Smooth muscle cell (in vitro differentiated cells): ENCODE data around the gene POMT1. TPM values are rescaled to one million over a fixed set of nuclear protein-coding genes. Genes with fewer than 3 reads are reported as not detected.
A peak's percentile ranks its signal among the peaks of the same experiment; 100 is the strongest.

Experiments
- DNase-seq: peaks from one replicate; lab custom pipeline; 2025; ENCODE audit not compliant: unreplicated experiment; lab: John Stamatoyannopoulos, UW
- H2AFZ ChIP-seq: fragments of 200-600 bp; sonication (generic); 2 replicates; pipeline ENCODE4 v1.6.0; 2016; ENCODE audit warnings: antibody characterized with exemption, low read depth, mild to moderate bottlenecking
- H3F3A ChIP-seq: fragments of 200-600 bp; sonication (generic); 2 replicates; pipeline ENCODE4 v1.6.0; 2017; ENCODE audit warnings: antibody characterized with exemption, low read depth
- H3K27ac ChIP-seq: fragments of 200-600 bp; sonication (generic); 2 replicates; pipeline ENCODE4 v1.5.1; 2016; ENCODE audit warnings: low read depth, mild to moderate bottlenecking
- H3K27me3 ChIP-seq: fragments of 200-600 bp; sonication (generic); 2 replicates; pipeline ENCODE4 v1.6.1; 2016; ENCODE audit warnings: low read depth, mild to moderate bottlenecking
- H3K36me3 ChIP-seq: fragments of 200-600 bp; sonication (generic); 2 replicates; pipeline ENCODE4 v1.5.1; 2016; ENCODE audit warnings: low read depth
- H3K4me1 ChIP-seq: fragments of 200-600 bp; sonication (generic); 2 replicates; pipeline ENCODE4 v1.5.1; 2016; ENCODE audit warnings: low read depth
- H3K4me2 ChIP-seq: fragments of 200-600 bp; sonication (generic); 2 replicates; pipeline ENCODE4 v1.6.0; 2016; ENCODE audit warnings: mild to moderate bottlenecking
- H3K4me3 ChIP-seq: fragments of 200-600 bp; sonication (generic); 2 replicates; pipeline ENCODE4 v1.5.1; 2016; ENCODE audit warnings: mild to moderate bottlenecking
- H3K79me2 ChIP-seq: fragments of 200-600 bp; sonication (generic); 2 replicates; pipeline ENCODE4 v1.6.0; 2016; ENCODE audit warnings: low read depth, mild to moderate bottlenecking
- H3K9ac ChIP-seq: fragments of 200-600 bp; sonication (generic); 2 replicates; pipeline ENCODE4 v1.6.0; 2016; ENCODE audit warnings: low read depth
- H3K9me3 ChIP-seq: fragments of 200-600 bp; sonication (generic); replicated peaks from 2 replicates; pipeline ENCODE4 v1.5.1; 2016; ENCODE audit warnings: low read depth
- H4K20me1 ChIP-seq: fragments of 200-600 bp; sonication (generic); 2 replicates; pipeline ENCODE4 v1.6.0; 2016; ENCODE audit warnings: low read depth
- WGBS: methylation state at CpG from one replicate; pipeline ENCODE4 v1.1.7; 2016; ENCODE audit warnings: low lambda C conversion rate; 5-methylcytosine and 5-hydroxymethylcytosine counted together
- polyA plus RNA-seq: library from polyadenylated mRNA; unstranded; fragments of >200 nt; fragmentation: Nextera tagmentation; extraction: Ambion mirVana; gene quantifications from 2 replicates; pipeline ENCODE4 v1.2.1, GENCODE V29; 2016
- total RNA-seq: library from RNA; depleted of rRNA; stranded (reverse); fragments of >200 nt; gene quantifications from 2 replicates; pipeline ENCODE4 v1.2.3, GENCODE V29; 2014
- TF ChIP-seq, protein P1 (sequence below): fragments of 200-600 bp; sonication (generic); IDR thresholded peaks from 2 replicates; pipeline ENCODE4 v1.5.1; 2017; ENCODE audit warnings: borderline replicate concordance, mild to moderate bottlenecking, antibody characterized with exemption; ENCODE audit not compliant: insufficient read depth, poor library complexity, severe bottlenecking

POMT1 gene
- total and polyA plus RNA-seq, 2 experiments from 2014 or later: 11.8 to 15.2 TPM

DNA sequence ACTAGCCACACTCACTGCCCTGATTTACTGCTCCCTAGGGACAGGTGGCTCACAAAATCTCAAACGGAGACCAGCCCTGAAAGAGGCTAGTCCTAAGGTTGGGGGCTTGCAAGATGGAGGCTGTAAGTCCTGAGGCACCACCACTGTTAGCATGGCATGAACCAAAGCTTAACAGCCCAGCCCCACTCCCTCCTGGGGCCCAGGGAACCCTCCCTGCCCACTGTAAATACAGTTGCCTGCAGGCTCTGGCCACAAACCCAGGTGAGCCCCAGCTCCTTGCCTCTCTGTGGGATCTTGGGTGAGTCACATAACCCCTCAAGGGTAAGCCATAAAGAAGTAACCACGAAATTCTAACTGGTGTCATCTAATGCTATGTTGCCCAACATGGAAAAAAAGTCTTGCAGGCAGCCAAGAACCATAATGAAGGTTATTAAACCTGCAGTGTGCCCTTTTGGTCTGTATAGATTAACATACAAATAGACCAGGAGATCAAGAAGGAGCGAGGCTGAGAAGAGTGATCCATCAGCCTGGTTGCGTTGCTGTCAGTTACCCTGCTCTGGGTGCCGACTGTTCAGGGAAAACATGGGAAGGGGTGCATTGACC lies 1.7 kb upstream of the POMT1 start:
- Histone ChIP-seq H3K36me3 (peaks cover 6% of the 10 kb centered on the region), H3K9ac (no peak overlapping the region), H3K4me2 (no peak overlapping the region), H3K4me1 (peaks cover 11% of the 10 kb centered on the region), H3K27me3 (no peaks in the 10 kb centered on the region), H3K79me2 (no peaks in the 10 kb centered on the region), H3F3A (peaks cover 34% of the 10 kb centered on the region), H4K20me1 (peaks cover 49% of the 10 kb centered on the region), H2AFZ (no peak overlapping the region), H3K27ac (peak overlapping the region; percentile 3), H3K9me3 (no peaks in the 10 kb centered on the region), H3K4me3 (no peak overlapping the region)
- DNase-seq: no peak
- TF ChIP-seq, protein P1, sequence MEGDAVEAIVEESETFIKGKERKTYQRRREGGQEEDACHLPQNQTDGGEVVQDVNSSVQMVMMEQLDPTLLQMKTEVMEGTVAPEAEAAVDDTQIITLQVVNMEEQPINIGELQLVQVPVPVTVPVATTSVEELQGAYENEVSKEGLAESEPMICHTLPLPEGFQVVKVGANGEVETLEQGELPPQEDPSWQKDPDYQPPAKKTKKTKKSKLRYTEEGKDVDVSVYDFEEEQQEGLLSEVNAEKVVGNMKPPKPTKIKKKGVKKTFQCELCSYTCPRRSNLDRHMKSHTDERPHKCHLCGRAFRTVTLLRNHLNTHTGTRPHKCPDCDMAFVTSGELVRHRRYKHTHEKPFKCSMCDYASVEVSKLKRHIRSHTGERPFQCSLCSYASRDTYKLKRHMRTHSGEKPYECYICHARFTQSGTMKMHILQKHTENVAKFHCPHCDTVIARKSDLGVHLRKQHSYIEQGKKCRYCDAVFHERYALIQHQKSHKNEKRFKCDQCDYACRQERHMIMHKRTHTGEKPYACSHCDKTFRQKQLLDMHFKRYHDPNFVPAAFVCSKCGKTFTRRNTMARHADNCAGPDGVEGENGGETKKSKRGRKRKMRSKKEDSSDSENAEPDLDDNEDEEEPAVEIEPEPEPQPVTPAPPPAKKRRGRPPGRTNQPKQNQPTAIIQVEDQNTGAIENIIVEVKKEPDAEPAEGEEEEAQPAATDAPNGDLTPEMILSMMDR: no peak
- 74% methylated on average over 5 of the region's 5 CpGs for WGBS

DNA sequence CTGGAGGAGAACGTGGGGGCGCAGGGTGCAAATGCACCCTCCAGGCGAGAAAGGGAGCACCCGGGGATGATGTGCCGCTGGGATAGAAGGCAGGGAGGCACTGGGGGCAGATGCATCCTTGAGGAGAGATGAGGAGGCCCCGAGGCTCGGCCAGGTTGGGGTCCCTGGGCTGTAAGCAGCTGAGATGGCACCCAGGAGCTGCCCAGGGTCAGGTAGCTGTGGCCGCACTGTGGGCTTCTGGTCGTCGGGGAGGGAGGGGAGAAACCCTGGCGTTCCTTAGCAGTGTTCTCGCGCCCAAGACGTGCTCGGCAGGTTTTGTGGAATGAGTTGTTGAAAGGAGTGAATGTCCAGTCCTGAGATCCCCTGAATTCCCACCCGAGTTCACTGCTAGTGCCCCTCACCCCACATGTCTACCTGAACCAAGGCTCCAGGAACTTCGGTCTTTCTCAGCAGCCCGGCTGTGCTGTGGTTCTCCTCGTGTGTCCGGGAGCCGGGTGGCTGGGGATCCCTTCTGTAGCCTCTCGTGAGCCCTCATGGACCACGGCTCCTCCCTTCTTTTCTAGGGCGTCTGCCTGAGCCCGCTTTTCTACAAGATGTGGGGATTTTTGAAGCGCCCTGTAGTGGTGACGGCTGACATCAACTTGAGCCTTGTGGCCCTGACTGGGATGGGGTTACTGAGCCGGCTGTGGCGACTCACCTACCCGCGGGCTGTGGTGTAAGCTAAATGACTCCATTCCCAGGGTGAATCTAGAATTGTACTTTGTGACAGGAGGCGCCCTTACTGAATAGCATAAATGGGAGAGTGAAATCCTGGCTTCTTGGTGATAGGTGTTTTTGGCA lies 1.1 kb downstream of the POMT1 start:
- no peak for DNase-seq

DNA sequence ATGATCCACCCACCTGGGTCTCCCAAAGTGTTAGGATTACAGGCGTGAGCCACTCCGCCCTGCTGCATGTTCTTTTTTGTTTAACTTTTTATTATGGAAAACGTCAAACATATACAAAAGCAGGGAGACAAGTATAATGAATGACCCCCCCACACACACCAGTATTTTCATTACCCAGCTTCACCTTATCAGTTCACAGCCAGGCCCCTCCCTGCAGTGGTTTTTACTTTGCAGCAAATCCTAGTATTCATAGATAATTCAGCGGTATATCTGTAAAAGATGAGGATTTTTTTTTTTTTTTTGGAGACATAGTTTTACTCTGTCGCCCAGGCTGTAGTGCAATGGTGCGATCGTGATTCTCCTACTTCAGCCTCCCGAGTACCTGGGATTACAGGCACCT lies 2.3 kb downstream of the POMT1 start:
- H3K9ac ChIP-seq: no peak overlapping the region
- TF ChIP-seq, protein P1: no peak
- no peak overlapping the region for H2AFZ ChIP-seq
- peaks cover 8% of the 10 kb centered on the region for H3K36me3 ChIP-seq
- peaks cover 18% of the 10 kb centered on the region for H4K20me1 ChIP-seq
- WGBS: 97% methylated on average over 8 of the region's 8 CpGs
- no peak for DNase-seq
- H3K27ac ChIP-seq: no peak overlapping the region
- no peak overlapping the region for H3K4me3 ChIP-seq
- peaks cover 10% of the 10 kb centered on the region for H3F3A ChIP-seq
- H3K9me3 ChIP-seq: no peaks in the 10 kb centered on the region
- no peaks in the 10 kb centered on the region for H3K27me3 ChIP-seq
- H3K4me1 ChIP-seq: peaks cover 11% of the 10 kb centered on the region
- H3K4me2 ChIP-seq: no peak overlapping the region
- H3K79me2 ChIP-seq: no peaks in the 10 kb centered on the region

More for the DNA sequence above, 1.1 kb downstream of the POMT1 start:
- H3K36me3 ChIP-seq: no peaks in the 10 kb centered on the region
- H3K27ac ChIP-seq: no peak overlapping the region
- peak overlapping the region; percentile 76 for H3K9ac ChIP-seq
- H3K27me3 ChIP-seq: no peaks in the 10 kb centered on the region
- H2AFZ ChIP-seq: no peak overlapping the region
- H3K4me2 ChIP-seq: peak overlapping the region; percentile 88
- H3K79me2 ChIP-seq: no peaks in the 10 kb centered on the region
- peaks cover 21% of the 10 kb centered on the region for H3F3A ChIP-seq
- TF ChIP-seq, protein P1: no peak
- WGBS: 57% methylated on average over 32 of the region's 32 CpGs
- peaks cover 11% of the 10 kb centered on the region for H3K4me1 ChIP-seq
- H3K9me3 ChIP-seq: no peaks in the 10 kb centered on the region
- H3K4me3 ChIP-seq: peak overlapping the region; percentile 80
- peaks cover 29% of the 10 kb centered on the region for H4K20me1 ChIP-seq
